ENCODE results near the gene SIRPB1.
"Not testable (repeated sequence)": the region's sequence is repeated elsewhere in the genome, so short reads cannot be mapped to it uniquely, and the experiment has no call there.

SIRPB1 gene

GRCh38 chr20:1579488-1579887 is 40.3 kb downstream of the SIRPB1 start:
- in situ Hi-C loops (cut with HindIII; ENCODE audit: low sequenced_read_pairs) = no loop called here
- no peak for DNase-seq (ENCODE audit: low read depth, low spot score)
- no peak for TF ChIP-seq CTCF (IDR thresholded peaks at IDR 0.05; ENCODE audit: low read depth, low read length)
- no peak overlapping the region for H3K4me3 ChIP-seq (ENCODE audit: low read depth, low read length)

- in situ Hi-C loops (cut with HindIII; ENCODE audit: low sequenced_read_pairs) = no loop called here
- no peak overlapping the region for H3K4me3 ChIP-seq (ENCODE audit: low read depth, low read length)
- no peak for DNase-seq (ENCODE audit: low read depth, low spot score)
- no peak for TF ChIP-seq CTCF (IDR thresholded peaks at IDR 0.05; ENCODE audit: low read depth, low read length)
Measured at GRCh38 chr20:1577906-1578305, 41.9 kb downstream of the SIRPB1 start.

GRCh38 chr20:1577313-1577712 is 42.5 kb downstream of the SIRPB1 start:
- H3K4me3 ChIP-seq (ENCODE audit: low read depth, low read length); in situ Hi-C loops (cut with HindIII; ENCODE audit: low sequenced_read_pairs); DNase-seq (ENCODE audit: low read depth, low spot score): not testable (repeated sequence)

- TF ChIP-seq CTCF (IDR thresholded peaks at IDR 0.05; ENCODE audit: low read depth, low read length) = no peak
- in situ Hi-C loops (cut with HindIII; ENCODE audit: low sequenced_read_pairs) = no loop called here
- DNase-seq (ENCODE audit: low read depth, low spot score) = no peak
- H3K4me3 ChIP-seq (ENCODE audit: low read depth, low read length) = no peak overlapping the region
Measured at GRCh38 chr20:1576641-1577040, 43.2 kb downstream of the SIRPB1 start.

GRCh38 chr20:1576003-1576402 is 43.8 kb downstream of the SIRPB1 start:
- in situ Hi-C loops (cut with HindIII; ENCODE audit: low sequenced_read_pairs); H3K4me3 ChIP-seq (ENCODE audit: low read depth, low read length); DNase-seq (ENCODE audit: low read depth, low spot score): not testable (repeated sequence)

GRCh38 chr20:1571583-1571982 is 48.2 kb downstream of the SIRPB1 start:
- H3K4me3 ChIP-seq (ENCODE audit: low read depth, low read length); DNase-seq (ENCODE audit: low read depth, low spot score); in situ Hi-C loops (cut with HindIII; ENCODE audit: low sequenced_read_pairs): not testable (repeated sequence)
